HUES64 (cell line): ENCODE data around the gene PC.
"Not testable (repeated sequence)": the region's sequence is repeated elsewhere in the genome, so short reads cannot be mapped to it uniquely, and the experiment has no call there.

Experiments used
- H3K27ac ChIP-seq: 2 replicates; pipeline ENCODE4 v1.7.0; 2013; ENCODE audit warnings: low read depth, low read length, inconsistent platforms
- H3K27me3 ChIP-seq: 2 replicates; pipeline ENCODE4 v1.6.1; 2013; ENCODE audit warnings: mild to moderate bottlenecking, low read length; ENCODE audit not compliant: insufficient read depth
- H3K36me3 ChIP-seq: 2 replicates; pipeline ENCODE4 v1.6.1; 2013; ENCODE audit warnings: mild to moderate bottlenecking, low read length; ENCODE audit not compliant: insufficient read depth
- H3K4me1 ChIP-seq: 2 replicates; pipeline ENCODE4 v1.6.1; 2013; ENCODE audit warnings: mild to moderate bottlenecking, low read length, moderate library complexity; ENCODE audit not compliant: insufficient read depth
- H3K4me3 ChIP-seq: 2 replicates; pipeline ENCODE4 v1.5.1; 2013; ENCODE audit warnings: mild to moderate bottlenecking, low read length, moderate library complexity
- H3K9ac ChIP-seq: 2 replicates; pipeline ENCODE4 v1.6.1; 2013; ENCODE audit warnings: mild to moderate bottlenecking, low read depth, low read length
- H3K9me3 ChIP-seq: 2 replicates; pipeline ENCODE4 v1.6.1; 2013; ENCODE audit warnings: low read depth, low read length; ENCODE audit not compliant: insufficient read depth
- WGBS: fragments of 150-250, 120-280 bp; methylation state at CpG from one replicate; pipeline ENCODE4 v1.1.7; 2013; ENCODE audit warnings: missing lambda C conversion rate; 5-methylcytosine and 5-hydroxymethylcytosine counted together

Gene PC

GRCh38 chr11:66843776-66844495, 114.2 kb downstream of the PC start:
- peak overlapping the region; percentile 95 for H3K27ac ChIP-seq
- peaks cover 56% of the 10 kb centered on the region for H3K36me3 ChIP-seq
- peaks cover 4% of the 10 kb centered on the region; the same call in 1 of the 2 replicates for H3K4me1 ChIP-seq
- WGBS = 21% methylated on average over 16 of the region's 16 CpGs
- H3K4me3 ChIP-seq = peak overlapping the region; percentile 98
- no peaks in the 10 kb centered on the region for H3K9me3 ChIP-seq
- peak overlapping the region; percentile 98 for H3K9ac ChIP-seq
- H3K27me3 ChIP-seq = no peaks in the 10 kb centered on the region

GRCh38 chr11:66842896-66843775, 115.0 kb downstream of the PC start, which contains the start of gene RCE1:
Gene RCE1 (plus strand): TSS chr11:66843441. CDS start chr11:66843456, 15 bp downstream.
- peak within 1 kb of the TSS; percentile 95 for H3K27ac ChIP-seq
- peaks cover 4% of the 10 kb centered on the region; the same call in 1 of the 2 replicates for H3K4me1 ChIP-seq
- no peaks in the 10 kb centered on the region for H3K27me3 ChIP-seq
- H3K9me3 ChIP-seq = no peaks in the 10 kb centered on the region
- H3K36me3 ChIP-seq = peaks cover 54% of the 10 kb centered on the region
- H3K4me3 ChIP-seq = peak within 1 kb of the TSS; percentile 98
- peak within 1 kb of the TSS; percentile 98 for H3K9ac ChIP-seq
- WGBS = under 1% methylated on average over 98 of the region's 98 CpGs

DNA sequence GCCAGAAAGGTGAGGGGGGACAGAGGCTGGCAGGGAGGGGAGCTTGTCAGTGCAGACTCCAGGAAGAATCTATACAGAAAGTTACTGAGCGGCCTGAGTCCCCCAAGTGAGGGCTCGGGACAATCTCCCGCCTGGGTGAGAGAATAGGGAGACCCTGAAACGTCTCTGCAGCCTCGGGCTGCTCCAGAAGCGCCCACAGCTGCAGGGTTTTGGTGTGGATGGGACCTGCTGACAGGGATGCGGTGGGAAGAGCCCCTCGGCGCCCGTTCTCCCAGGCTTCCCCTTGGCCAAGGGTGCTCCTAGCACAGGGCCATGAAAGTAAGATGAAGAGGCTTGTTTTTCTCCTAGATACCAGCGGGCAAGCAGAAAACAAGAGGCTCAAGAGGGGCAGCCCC, 115.7 kb downstream of the PC start:
- 11% methylated on average over 11 of the region's 11 CpGs for WGBS
- Histone ChIP-seq H3K9me3 (no peaks in the 10 kb centered on the region), H3K27ac (peak overlapping the region; percentile 95), H3K4me1 (peaks cover 4% of the 10 kb centered on the region; the same call in 1 of the 2 replicates), H3K36me3 (peaks cover 51% of the 10 kb centered on the region), H3K4me3 (peak overlapping the region; percentile 98), H3K27me3 (no peaks in the 10 kb centered on the region), H3K9ac (peak overlapping the region; percentile 98)

GRCh38 chr11:66841861-66842260, 116.3 kb downstream of the PC start:
- 91% methylated on average over 7 of the region's 7 CpGs for WGBS
- peak overlapping the region; percentile 98 for H3K4me3 ChIP-seq
- no peaks in the 10 kb centered on the region for H3K9me3 ChIP-seq
- H3K4me1 ChIP-seq = peaks cover 4% of the 10 kb centered on the region; the same call in 1 of the 2 replicates
- no peak overlapping the region for H3K9ac ChIP-seq
- no peaks in the 10 kb centered on the region for H3K27me3 ChIP-seq
- peaks cover 49% of the 10 kb centered on the region for H3K36me3 ChIP-seq
- no peak overlapping the region for H3K27ac ChIP-seq

DNA sequence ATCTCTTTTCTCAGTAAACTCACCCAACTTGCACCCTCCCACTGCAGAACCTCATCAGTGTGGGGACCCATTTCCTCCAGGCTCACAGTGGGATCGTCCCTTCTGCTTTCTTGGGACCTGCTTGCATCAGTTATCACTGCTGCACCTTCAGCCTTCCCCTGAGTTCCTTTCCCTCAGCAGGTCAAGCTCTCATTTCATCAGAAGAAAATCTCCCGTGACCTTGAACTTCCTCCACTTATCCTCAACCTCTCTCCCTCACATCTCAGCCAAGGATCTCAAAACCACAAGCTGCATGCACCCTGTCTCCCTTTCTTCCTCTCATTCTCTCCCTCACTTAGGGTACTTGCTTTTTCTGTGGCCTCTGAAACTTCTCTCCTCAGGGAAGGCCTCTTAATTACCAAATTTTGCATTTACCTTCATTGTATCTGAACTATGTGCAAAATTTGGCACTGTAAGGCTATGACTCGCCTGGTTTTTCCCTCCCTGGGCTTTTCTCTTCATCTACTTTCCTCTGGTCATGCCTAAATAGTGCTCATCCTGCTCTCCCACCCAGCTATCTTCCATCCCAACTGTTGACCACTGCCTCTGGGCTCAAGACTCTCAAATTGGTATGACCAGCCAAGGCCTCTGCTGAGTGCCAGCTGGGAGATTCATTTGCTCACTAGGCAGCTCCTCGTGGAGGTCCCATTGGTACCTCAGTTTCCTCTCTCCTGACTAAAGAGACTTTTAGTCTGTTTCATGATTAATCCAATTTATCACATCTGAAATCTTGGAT, 117.7 kb downstream of the PC start:
- no peak overlapping the region for H3K27ac ChIP-seq
- H3K9ac ChIP-seq = no peak overlapping the region
- 95% methylated on average over 4 of the region's 4 CpGs for WGBS
- peaks cover 4% of the 10 kb centered on the region; the same call in 1 of the 2 replicates for H3K4me1 ChIP-seq
- H3K9me3 ChIP-seq = no peaks in the 10 kb centered on the region
- H3K4me3 ChIP-seq = no peak overlapping the region
- peaks cover 41% of the 10 kb centered on the region for H3K36me3 ChIP-seq
- H3K27me3 ChIP-seq = no peaks in the 10 kb centered on the region

DNA sequence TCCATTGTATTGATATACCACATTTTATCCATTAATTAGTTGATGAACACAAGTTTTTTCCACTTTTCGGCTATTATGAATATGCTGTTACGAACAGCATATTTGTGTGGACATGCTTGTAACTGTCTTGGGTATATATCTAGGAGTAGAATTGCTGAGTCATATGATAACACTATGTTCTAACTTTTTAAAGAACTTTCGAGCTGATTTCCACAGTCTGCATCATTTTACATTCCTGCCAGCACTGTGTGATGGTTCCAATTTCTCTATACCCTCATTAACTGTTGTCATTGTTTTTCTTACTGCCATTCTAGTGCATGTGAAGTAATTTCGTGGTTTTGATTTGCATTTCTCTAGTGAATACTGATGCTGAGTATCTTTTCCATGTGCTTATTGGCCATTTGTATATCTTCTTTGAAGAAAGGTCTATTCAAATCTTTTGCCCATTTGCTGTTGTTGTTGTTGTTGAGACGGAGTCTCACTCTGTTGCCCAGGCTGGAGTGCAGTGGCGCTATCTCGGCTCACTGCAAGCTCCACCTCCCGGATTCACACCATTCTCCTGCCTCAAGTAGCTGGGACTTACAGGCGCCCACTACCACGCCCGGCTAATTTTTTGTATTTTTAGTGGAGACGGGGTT, 122.3 kb downstream of the PC start:
- 96% methylated on average over 12 of the region's 12 CpGs for WGBS
- Histone ChIP-seq H3K27ac (no peak overlapping the region), H3K9me3 (no peaks in the 10 kb centered on the region), H3K9ac (no peak overlapping the region), H3K36me3 (peaks cover 36% of the 10 kb centered on the region), H3K27me3 (no peaks in the 10 kb centered on the region), H3K4me3 (no peak overlapping the region), H3K4me1 (no peaks in the 10 kb centered on the region)

GRCh38 chr11:66834943-66835342, 123.2 kb downstream of the PC start:
- H3K4me3 ChIP-seq = no peak overlapping the region
- no peaks in the 10 kb centered on the region for H3K4me1 ChIP-seq
- H3K9me3 ChIP-seq = no peaks in the 10 kb centered on the region
- H3K27ac ChIP-seq = no peak overlapping the region
- no peaks in the 10 kb centered on the region for H3K27me3 ChIP-seq
- WGBS = 92% methylated on average over 4 of the region's 5 CpGs
- H3K9ac ChIP-seq = no peak overlapping the region
- H3K36me3 ChIP-seq = peaks cover 32% of the 10 kb centered on the region

- 81% methylated on average over 4 of the region's 4 CpGs for WGBS
- H3K4me1 ChIP-seq = no peaks in the 10 kb centered on the region
- H3K9ac ChIP-seq = no peak overlapping the region
- no peaks in the 10 kb centered on the region for H3K27me3 ChIP-seq
- peaks cover 28% of the 10 kb centered on the region for H3K36me3 ChIP-seq
- no peak overlapping the region for H3K27ac ChIP-seq
- H3K4me3 ChIP-seq = no peak overlapping the region
- H3K9me3 ChIP-seq = no peaks in the 10 kb centered on the region
These were observed 123.7 kb downstream of the PC start for GRCh38 chr11:66834539-66834845.

DNA sequence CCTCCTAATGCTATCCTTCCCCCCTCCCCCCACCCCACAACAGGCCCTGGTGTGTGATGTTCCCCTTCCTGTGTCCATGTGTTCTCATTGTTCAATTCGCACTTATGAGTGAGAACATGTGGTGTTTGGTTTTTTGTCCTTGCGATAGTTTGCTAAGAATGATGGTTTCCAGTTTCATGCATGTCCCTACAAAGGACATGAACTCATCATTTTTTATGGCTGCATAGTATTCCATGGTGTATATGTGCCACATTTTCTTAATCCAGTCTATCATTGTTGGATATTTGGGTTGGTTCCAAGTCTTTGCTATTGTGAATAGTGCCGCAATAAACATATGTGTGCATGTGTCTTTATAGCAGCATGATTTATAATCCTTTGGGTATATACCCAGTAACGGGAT, 133.6 kb downstream of the PC start:
- H3K4me1 ChIP-seq, H3K27ac ChIP-seq, H3K9me3 ChIP-seq, H3K4me3 ChIP-seq, H3K9ac ChIP-seq, H3K27me3 ChIP-seq: not testable (repeated sequence)
- H3K36me3 ChIP-seq = peaks cover 15% of the 10 kb centered on the region
- WGBS = 98% methylated on average over 3 of the region's 4 CpGs

- no peak overlapping the region for H3K27ac ChIP-seq
- H3K27me3 ChIP-seq = no peaks in the 10 kb centered on the region
- H3K36me3 ChIP-seq = peaks cover 20% of the 10 kb centered on the region
- no peak overlapping the region for H3K9ac ChIP-seq
- H3K9me3 ChIP-seq = no peaks in the 10 kb centered on the region
- H3K4me3 ChIP-seq = no peak overlapping the region
- no peaks in the 10 kb centered on the region; the same call in 1 of the 2 replicates for H3K4me1 ChIP-seq
- over 99% methylated on average over 4 of the region's 4 CpGs for WGBS
These were observed 134.5 kb downstream of the PC start for GRCh38 chr11:66823700-66824099.
